ENCODE results near the gene INSR.
"Not testable (repeated sequence)": the region's sequence is repeated elsewhere in the genome, so short reads cannot be mapped to it uniquely, and the experiment has no call there.

The INSR gene

DNA sequence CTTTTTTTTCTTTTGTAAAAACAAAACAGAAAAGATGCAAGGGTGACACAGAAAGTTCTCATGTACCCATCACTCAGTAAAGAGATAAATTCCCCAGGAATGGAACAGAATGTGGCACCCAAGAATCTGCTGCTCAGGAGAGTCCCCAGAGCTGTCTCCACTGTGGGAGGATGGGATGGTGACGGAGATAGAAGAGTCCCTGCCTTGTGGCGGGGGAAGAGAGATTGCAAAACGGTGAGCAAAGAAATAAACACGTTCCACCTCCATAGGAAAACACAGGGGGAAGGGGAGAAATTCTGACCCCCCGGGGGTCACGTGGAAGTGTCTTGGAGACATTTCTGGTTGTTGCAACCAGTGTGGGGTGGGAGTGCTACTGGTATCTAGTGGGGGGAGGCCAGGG lies 76.4 kb downstream of the INSR start:
- DNase-seq: no peak

DNA sequence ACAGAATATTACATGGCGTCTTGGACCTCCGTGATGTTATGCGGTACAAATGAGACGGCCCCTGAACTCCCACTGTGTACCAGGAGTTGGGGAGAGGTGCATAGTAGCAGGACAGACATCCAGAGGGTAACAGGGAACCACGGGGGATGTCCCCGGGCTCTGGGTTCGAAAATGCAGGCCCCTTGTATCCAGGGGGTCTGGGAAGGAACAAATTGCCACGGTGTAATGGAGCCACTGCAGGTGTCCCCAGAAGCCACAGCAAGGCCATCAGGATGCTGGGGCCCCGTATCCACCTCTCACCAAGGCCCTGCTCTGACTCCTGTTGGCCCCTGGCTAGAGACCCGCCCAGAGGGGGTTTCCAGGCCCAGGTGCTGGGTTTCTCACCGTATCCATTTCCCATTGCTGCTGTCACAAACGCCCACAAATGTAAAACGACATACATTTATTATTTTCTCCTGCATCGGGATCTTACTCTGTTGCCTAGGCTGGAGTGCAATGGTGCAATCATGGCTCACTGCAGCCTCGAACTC lies 77.8 kb downstream of the INSR start:
- no peak for DNase-seq

DNA sequence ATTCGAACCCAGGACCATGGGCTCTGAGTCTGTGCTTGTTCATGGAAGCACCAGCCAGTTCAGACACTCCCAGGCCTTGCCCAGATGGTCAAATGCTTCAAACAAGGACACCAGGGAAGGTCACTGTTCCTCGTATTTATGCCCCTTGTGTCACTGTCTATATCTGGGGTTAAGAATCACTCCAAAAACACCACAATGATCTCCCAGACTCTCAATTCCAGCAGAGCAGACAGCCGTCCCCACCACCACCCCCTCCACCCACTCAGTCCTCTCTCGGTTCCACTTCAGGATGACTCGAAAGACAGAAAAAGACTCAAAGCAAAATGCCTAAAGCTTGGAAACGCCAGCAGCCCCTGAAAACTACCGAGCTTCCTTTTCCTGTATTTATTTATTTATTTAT lies 79.0 kb downstream of the INSR start:
- no peak for DNase-seq

DNA sequence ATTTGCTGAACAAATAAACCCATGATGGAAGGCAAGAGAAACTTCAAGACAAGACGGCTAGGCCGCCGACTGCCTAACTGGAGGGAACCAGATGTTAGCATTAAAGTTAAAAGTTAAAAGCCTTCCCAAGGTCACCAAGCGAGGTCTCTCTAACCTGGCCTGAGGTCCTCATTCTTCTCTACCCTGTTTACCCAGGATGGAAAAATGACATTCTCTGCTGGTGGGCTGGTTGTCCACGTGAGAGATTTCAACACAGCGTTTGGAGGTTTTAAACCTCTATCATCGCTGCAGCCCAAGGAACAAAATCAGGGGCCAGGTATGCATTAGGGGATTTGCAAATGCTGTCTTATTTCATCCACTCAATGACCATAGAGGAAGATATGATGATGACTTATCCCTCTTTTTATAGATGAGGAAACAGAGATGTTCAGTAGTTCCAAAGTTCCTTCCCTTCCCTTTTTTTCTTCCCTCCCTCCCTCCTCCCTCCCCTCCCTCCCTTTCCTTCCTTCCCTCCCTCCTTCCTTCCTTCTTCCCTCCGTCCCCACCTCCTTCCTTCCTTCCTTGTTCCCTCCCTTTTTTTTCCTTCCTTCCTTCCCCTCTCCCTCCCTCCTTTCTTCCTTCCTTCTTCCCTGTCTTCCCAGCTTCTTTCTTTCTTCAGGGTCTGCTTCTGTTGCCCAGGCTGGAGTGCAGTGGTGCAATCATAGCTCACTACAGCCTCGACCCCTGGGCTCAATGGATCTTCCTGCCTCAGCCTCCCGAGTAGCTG lies 79.7 kb downstream of the INSR start:
- no peak for DNase-seq

DNA sequence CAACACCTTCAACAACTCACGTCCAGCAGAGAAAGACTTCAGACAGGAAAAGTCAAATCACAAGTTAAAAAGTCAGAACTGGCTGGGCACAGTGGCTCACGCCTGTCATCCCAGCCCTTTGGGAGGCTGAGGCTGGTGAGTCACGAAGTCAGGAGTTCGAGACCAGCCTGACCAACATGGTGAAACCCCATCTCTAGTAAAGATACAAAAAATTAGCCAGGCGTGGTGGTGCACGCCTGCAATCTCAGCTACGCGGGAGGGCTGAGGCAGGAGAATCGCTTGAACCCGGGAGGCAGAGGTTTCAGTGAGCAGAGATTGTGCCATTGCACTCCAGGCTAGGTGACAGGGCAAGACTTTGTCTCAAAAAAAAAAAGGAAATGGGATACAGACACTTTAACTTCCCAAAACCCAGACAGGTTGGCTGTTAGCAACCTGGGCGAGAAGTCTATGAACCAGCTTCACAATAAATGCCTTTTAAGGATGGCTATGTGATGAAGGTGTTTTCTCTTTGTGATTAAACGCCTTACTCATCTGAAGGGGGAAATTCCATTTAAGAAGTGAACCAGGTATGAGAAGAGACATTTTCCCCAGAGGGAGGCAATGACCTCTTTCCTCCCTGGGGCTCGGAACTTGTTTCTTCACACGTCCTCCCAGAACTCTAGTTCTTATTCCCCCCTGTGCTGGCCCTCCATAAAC lies 80.4 kb downstream of the INSR start:
- no peak for DNase-seq

DNA sequence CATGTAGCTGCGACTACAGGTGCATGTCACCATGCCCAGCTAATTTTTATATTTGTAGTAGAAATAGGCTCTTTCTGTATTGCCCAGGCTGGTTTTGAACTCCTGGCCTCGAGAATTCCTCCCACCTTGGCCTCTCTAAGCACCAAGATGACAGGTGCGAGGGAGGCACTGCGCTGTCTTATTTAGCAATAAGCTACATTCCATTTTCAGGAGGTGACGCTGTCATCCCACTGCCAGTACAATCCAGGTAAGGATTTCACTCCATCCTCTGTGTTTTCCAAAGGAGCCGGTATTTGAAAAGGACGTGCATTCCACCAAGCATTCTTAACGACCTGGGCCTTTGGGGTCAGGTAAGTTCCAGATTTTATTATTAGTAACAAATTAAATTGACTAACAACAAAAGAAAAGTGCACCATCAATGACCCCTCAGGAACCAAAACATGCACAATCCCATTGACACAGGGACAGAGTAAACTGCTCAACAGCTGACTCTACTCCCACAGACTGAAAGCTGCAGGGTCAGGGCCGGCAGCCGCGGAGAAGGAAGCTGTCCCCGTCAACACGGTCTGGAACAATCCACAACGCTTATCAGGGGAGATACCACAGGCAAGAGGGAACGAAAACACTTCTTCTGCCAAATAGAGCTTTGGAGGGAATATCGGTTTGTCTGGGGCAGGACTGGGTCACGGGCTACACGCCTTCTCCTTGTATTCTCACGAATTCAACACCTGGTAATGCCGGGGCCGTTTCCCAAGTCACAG lies 82.8 kb downstream of the INSR start:
- DNase-seq: no peak

DNA sequence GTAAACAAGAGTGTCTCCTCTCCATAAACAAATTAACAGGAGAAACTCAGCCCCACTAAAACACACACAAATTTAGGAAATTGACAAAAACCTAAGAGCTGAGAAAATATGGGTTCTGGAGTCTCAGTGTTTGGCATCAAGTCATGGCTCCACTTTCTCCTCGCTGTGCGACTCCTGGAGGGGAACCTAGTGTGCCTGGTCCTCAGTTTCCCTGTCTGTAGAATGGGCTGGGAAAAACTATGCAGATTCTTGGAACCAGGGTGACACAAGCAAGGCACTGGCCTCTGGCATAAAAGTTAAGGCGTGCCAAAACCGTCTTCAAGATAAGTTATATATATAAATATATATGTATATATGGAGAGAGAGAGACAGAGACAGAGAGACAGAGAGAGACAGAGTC lies 83.9 kb downstream of the INSR start:
- no peak for DNase-seq

DNA sequence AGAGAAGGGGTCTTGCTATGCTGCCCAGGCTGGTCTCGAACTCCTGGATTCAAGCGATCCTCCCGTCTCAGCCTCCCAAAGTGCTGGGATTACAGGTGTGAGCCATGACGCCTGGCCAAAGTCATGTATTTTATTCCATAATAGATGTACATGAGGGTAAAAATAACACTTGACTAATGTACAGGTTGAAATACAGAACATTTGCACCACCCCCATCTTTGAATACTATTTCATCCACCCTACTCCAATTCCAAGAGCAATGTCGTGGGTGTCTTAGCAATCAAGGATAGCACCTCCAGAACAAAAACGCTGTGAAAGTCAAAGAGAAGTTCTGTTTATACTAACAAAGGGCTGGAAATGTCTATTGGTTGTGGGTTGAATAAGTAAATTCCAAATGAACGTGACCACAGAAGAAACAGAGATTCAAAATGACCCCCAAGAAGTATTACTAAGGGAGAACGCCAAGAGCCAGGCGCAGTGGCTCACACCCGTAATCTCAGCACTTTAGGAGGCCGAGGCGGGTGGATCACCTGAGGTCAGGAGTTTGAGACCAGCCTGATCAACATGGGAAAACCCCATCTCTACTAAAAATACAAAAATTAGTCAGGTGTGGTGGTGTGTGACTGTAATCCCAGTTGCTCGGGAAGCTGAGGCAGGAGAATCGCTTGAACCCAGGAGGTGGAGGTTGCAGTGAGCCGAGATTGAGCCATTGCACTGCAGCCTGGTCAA lies 84.5 kb downstream of the INSR start:
- not testable (repeated sequence) for DNase-seq

DNA sequence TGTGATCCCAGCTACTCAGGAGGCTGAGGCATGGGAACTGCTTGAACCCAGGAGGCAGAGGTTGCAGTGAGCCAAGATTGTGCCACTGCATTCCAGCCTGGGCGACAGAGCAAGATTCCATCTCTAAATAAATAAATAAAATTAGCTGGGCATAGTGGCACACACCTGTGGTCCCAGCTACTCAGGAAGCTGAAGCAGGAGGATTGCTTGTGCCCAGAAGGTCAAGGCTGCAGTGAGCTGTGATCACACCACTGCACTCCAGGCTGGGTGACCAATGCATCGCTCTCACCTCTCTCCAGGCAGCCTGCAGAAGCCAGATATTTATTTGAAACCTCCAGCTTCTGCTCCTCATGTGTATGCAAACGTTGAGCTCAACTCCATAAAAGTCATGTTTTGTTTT lies 85.2 kb downstream of the INSR start:
- DNase-seq: not testable (repeated sequence)

DNA sequence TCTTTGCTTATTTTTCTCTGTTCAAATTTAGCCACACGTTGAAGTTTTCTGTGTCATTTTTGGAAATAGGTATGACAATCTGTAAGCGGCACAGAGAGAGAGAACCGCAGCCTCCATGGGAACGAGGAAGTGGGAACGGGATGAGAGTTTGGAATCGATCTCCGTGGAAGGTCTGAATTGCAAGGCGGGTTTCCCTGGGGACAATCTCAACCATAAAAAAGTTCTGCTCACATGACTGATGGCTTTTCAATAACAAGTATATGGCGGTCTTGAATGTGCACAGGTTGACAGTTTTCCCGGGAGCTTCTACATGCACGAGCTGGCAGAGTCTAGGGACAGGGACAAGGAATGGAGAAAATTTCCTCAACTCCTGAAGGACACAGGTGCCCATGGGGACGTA lies 90.9 kb downstream of the INSR start:
- no peak for DNase-seq

DNA sequence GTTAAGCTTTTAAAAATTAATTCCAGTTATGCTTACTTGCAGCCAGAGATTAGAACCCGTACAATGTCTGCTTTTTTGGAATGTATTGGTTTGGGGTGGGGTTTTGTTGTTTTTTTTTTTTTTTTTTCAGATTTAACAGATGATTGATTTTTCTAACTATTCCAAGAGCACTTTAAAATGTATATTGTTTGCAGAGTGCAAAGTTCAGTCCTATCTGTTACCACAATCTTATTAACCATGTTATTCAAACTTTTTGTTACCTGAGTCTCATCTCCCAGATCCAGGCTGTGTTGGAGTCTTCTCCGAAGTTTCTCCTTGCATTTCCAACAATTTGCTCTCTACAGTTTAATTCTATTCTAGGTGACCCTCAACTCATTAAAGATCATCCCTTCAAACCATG lies 91.3 kb downstream of the INSR start:
- DNase-seq: no peak

DNA sequence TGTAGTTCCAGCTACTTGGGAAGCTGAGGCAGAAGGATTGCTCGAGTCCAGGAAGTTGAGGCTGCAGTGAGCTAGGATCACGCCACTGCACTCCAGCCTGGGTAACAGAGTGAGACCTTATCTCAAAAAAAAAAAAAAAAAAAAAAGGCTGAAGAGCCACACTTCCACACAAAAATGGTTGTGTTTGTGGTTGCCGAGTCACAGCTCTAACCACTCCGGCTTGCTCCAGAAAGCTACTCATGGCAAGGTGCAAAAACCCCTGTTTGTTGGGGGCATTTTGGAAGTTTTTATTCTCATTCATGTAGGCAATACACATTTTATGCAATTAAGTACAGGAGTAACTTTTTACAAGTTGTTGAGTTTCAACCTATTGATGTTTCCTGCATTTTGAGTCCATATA lies 93.5 kb downstream of the INSR start:
- no peak for DNase-seq

DNA sequence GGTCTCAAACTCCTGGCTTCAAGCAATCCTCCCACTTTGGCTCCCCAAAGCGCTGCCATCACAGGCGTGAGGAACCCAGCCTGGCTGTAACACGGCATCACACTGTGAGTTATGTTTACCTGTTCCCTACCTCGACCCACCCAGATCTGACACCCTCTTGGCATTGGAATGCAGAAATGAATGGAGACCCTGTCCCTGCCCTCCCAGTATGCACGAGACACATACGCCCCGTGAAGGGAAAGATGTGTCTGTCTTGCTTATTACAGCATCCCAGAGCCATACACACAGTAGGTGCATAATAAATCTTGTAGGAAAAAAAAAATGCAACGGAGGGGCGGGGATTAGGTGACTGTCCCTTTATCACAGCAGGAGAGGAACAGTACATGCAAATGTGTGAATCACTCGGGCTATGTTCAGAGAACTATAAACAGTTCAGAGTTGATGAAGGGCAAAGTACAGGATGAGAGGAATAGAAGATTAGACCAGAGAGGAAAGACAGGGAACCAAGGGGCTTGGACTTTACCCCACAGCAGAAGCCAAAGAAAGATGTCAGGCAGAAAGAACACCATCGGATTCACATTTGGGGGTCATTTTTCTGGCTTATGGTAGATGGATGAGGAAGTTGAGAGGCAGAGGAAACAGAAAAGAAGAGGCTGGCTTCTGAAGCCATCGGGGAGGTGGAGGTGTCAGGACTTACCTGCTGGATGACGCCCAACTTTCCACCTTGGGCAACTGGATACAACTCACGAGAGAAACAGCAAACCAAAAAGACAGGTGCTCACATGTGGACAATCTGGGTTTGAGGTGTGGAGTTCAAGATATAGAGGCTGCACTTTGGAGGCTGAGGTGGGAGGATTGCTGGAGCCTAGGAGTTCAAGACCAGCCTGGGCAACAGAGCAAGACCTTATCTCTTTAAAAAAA lies 94.3 kb downstream of the INSR start:
- no peak for DNase-seq

DNA sequence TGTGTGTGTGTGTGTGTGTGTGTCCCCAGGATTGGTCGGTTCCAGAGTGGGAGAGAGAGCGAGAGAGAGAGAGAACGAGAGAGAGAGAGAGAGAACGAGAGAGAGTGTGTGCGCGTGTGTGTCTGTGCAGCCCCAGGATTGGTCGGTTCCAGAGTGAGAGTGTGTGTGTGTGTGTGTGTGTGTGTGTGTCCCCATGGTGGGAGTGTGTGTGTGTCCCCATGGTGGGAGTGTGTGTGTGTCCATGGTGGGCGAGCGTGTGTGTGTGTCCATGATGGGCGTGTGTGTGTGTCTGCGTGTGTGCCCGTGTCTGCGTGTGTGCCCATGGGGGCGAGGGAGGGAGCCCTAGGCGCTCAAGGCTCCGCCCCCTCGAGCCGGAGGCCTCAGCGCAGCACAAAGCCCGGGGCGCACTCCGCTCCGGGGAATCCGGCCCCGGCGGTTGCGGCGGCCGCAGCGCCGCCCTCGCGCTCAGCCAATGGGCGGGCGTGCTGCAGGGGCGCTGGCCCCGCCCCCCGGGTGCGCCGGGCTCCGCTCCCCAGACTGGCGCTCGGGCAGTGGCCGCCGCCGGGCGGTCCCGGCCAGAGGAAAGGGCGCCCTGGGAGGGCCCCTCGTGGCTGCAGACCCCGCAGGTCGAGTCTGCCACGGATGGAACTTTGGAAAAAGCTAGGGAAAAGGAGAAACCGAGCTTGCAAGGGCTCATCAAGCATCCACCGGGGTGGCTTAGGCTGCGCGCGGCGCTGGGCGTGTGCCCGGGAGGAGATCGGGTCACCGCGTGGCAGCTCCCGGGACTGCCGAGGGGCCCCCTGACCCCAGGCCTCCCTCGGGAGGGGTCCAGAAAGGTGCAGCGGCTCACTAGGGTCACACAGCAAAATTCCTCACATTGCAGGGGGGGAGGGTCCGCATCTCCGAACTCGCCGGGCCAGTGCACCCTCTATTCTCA lies 96.2 kb downstream of the INSR start:
- peak; percentile 92 for DNase-seq

DNA sequence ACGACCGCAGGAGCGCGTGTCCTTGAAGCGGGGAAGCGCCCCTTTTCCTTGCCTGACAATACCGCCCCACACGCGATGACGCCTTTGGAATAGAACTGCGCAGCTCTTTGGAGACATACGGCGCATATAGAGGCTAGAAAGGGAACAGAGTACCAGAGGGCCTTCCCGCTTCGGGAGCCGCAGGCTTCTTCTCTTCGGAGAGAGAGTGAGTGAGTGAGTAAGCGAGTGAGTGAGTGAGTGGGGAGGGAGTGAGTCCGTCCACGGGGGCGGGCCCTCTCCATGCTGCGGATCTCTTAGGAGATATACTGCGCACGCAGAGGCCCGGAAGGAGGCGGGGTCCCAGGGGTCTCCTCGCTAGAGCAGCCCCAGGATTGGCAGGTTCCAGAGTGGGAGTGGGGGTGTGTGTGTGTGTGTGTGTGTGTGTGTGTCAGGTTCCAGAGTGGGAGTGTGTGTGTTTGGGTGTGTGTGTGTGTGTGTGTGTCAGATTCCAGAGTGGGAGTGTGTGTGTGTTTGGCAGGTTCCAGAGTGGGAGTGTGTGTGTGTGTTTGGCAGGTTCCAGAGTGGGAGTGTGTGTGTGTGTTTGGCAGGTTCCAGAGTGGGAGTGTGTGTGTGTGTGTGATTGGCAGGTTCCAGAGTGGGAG lies 97.0 kb downstream of the INSR start:
- DNase-seq: peak; percentile 90

DNA sequence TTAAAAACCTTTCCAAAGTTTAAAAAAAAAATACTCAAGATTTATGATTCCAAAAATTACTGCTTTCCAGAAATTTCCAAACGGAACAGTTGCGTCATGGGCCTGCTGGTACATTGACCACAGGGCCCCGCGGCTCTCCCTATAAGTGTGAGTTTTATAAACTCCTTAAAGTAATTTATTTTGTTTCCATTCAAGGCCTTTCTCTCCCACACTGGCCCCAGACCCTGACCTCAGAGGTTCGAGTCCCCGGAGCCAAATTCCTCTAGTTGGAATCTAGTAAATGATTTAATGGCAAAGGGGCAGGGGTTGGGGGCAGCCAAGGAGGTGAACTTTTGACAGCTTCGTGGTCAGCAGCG lies 97.5 kb downstream of the INSR start:
- no peak for DNase-seq

DNA sequence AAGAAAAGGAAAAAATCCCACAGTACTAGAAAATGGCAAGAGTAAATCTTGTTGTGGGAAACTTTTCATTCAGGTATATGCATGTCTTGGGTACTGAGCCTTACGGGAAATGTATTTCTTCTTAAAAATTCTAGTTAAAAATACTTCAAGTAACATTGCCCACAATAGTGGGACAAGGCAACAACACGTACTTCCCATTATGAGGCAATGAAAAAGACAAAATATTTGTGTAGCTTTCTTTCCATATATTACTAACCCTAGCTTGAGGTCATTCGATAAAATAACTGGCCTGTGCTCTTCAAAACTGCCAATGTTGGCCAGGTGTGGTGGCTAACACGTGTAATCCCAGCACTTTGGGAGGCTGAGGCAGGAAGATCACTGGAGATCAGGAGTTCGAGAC lies 99.2 kb downstream of the INSR start:
- no peak for DNase-seq

DNA sequence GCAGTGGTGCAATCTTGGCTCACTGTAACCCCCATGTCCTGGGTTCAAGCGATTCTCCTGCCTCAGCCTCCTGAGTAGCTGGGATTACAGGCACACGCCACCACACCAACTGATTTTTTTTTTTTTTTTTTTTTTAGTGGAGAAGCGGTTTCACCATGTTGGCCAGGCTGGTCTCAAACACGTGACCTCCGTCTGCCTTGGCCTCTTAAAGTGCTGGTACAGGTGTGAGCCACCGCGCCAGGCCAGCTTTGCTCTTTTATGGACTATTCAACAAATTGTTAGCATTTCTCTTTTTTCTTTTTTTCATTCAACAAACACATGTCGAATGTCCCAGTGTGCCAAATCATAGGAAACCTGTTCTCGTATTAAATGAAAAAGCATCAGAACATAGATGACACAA lies 99.6 kb downstream of the INSR start:
- no peak for DNase-seq

DNA sequence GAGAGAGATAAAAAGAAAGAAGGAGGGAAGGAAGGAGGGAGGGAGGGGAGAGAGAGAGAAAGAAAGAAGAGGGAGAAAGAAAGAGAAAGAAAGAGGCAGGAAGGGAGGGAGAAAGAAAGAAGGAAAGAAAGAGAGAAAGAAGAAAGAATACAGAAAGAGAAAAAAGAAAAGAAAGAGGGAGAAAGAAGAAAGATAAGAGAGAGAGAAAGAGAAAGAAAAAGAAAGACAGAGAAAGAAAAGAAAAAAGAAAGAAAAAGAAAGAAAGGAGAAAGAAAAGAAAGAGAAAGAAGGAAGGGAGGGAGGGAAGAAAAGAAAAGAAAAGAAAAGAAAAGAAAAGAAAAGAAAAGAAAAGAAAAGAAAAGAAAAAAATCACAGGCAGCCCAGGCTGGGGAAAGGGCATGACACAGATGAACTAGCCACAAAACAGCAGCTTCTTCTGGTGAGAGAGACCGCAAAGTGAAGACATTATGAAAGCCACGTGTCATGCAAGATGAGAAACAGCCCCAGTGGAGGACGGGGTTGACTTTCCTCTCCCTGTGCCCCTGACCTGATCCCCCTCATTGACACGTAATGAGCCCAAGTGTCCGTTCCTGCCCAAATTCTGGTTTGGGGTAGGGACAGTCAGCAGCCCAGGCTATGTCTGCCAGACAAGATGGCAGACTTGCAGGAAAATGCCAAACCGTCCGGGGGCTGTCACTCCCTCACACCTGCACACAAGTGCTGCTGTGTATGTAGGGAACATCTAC lies 102.1 kb downstream of the INSR start:
- peak; percentile 61 for DNase-seq

All from activated CD8-positive, alpha-beta memory T cell treated with anti-CD3 and anti-CD28 coated beads, Interleukin-2, amount 50 U/mL, for 48 hours (primary cell).